Glutamatergic neuron (in vitro differentiated cells): Measurements from ENCODE around the gene TMEM11. TPM values are rescaled to one million over a fixed set of nuclear protein-coding genes. Genes with fewer than 3 reads are reported as not detected.
A peak's percentile ranks its signal among the peaks of the same experiment; 100 is the strongest.

Source experiments
- DNase-seq: peaks from one replicate; pipeline ENCODE4 v3.0.0; 2022
- H3K27ac Mint-ChIP-seq: one replicate; pipeline ENCODE4 v1.8.0; 2020; ENCODE audit warnings: mild to moderate bottlenecking, mixed read lengths, inconsistent platforms; ENCODE audit not compliant: unreplicated experiment
- H3K27me3 Mint-ChIP-seq: one replicate; pipeline ENCODE4 v1.8.0; 2020; ENCODE audit warnings: mild to moderate bottlenecking, moderate library complexity, mixed read lengths, inconsistent platforms; ENCODE audit not compliant: unreplicated experiment
- H3K36me3 Mint-ChIP-seq: one replicate; pipeline ENCODE4 v1.8.0; 2020; ENCODE audit warnings: mild to moderate bottlenecking, mixed read lengths, inconsistent platforms; ENCODE audit not compliant: unreplicated experiment
- H3K4me1 Mint-ChIP-seq: one replicate; pipeline ENCODE4 v1.8.0; 2020; ENCODE audit warnings: mild to moderate bottlenecking, low read depth, mixed read lengths, inconsistent platforms; ENCODE audit not compliant: unreplicated experiment
- H3K4me3 Mint-ChIP-seq: one replicate; pipeline ENCODE4 v1.8.0; 2020; ENCODE audit warnings: mild to moderate bottlenecking, mixed read lengths, inconsistent platforms; ENCODE audit not compliant: unreplicated experiment
- H3K9me3 Mint-ChIP-seq: one replicate; pipeline ENCODE4 v1.8.0; 2020; ENCODE audit warnings: mild to moderate bottlenecking, moderate library complexity, mixed read lengths, inconsistent platforms; ENCODE audit not compliant: unreplicated experiment
- total RNA-seq: library from RNA; stranded (reverse); fragmentation: NEBNext Ultra II Directional; extraction: Animal tissue kit (Norgen Biotek cat#: 25700); gene quantifications from one replicate; pipeline ENCODE4 v1.2.1, GENCODE V29; 2021; ENCODE audit not compliant: unreplicated experiment
- TF ChIP-seq, protein P1 (sequence below): fragments of 200-600 bp; sonication (generic); IDR thresholded peaks from one replicate; pipeline ENCODE4 v1.5.0; 2021; ENCODE audit not compliant: partially characterized antibody, unreplicated experiment

The TMEM11 gene
- total RNA-seq, 1 donor from 2014 or later: 26.0 TPM

DNA sequence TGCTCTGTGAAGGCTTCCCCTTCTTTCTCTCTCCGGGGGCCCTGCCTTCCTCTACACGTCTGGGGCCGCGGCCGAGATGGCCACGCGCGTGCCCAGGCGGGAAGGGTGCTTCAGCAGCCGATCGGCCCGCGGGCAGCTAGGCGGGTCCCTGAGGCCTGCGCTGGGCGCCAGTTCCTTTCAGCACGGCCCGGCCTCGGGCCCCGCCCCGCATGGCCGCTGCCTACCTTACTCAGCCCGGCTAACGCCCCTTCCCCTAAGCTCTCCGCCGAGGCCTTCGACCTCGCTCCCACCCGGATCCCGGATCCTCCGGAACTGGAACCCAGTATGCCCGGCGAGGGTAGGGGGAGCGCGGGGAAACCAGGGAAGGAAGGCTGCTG, 335 bp downstream of the TMEM11 start:
- peaks cover 5% of the 10 kb centered on the region for H3K9me3 Mint-ChIP-seq
- peak; percentile 61 for DNase-seq
- no peak overlapping the region for H3K27ac Mint-ChIP-seq
- H3K4me1 Mint-ChIP-seq: peaks cover 39% of the 10 kb centered on the region
- no peaks in the 10 kb centered on the region for H3K36me3 Mint-ChIP-seq
- TF ChIP-seq, protein P1, sequence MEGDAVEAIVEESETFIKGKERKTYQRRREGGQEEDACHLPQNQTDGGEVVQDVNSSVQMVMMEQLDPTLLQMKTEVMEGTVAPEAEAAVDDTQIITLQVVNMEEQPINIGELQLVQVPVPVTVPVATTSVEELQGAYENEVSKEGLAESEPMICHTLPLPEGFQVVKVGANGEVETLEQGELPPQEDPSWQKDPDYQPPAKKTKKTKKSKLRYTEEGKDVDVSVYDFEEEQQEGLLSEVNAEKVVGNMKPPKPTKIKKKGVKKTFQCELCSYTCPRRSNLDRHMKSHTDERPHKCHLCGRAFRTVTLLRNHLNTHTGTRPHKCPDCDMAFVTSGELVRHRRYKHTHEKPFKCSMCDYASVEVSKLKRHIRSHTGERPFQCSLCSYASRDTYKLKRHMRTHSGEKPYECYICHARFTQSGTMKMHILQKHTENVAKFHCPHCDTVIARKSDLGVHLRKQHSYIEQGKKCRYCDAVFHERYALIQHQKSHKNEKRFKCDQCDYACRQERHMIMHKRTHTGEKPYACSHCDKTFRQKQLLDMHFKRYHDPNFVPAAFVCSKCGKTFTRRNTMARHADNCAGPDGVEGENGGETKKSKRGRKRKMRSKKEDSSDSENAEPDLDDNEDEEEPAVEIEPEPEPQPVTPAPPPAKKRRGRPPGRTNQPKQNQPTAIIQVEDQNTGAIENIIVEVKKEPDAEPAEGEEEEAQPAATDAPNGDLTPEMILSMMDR: peak; percentile 1
- H3K27me3 Mint-ChIP-seq: no peaks in the 10 kb centered on the region
- H3K4me3 Mint-ChIP-seq: peak overlapping the region; percentile 88

GRCh38 chr17:21212826-21213637, 929 bp downstream of the TMEM11 start:
- Mint-ChIP-seq H3K36me3 (no peaks in the 10 kb centered on the region), H3K9me3 (peaks cover 5% of the 10 kb centered on the region), H3K4me1 (peaks cover 41% of the 10 kb centered on the region), H3K27ac (peak overlapping the region; percentile 76), H3K27me3 (no peaks in the 10 kb centered on the region), H3K4me3 (peak overlapping the region; percentile 88)
- TF ChIP-seq, protein P1: no peak
- DNase-seq: no peak

DNA sequence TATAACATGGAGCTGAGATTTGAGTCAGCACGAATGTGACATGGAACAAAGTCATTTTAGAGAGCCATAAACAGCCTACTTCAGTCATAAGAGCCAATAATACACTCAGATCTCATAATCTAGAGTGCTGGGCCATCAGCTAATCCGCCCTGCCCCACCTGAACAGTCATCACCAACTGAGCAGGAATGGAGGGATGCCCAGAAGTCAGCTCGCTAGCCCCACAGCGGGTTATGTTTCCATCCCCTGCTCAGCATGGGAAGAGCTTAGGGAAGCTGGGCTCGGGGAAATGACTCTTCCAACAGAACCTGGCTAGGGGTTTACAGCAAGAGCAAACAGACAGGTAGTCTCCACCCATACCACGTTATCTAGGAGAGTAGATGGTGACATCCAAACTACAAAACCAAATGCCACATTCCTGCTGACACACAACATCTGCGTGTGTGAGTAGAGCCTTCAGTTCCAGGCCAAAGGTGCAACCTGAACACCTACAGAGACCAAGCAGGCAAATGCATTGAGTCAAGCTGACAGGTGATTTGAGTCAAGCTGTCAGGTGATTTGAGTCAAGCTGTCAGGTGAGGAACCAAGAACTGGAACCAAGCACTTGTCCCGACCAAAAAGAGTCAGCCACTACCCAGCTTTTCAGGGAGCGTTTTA, 2.0 kb downstream of the TMEM11 start:
- Mint-ChIP-seq H3K9me3 (peaks cover 7% of the 10 kb centered on the region), H3K27ac (peak overlapping the region; percentile 22), H3K4me1 (peaks cover 41% of the 10 kb centered on the region), H3K4me3 (peak overlapping the region; percentile 88), H3K36me3 (no peaks in the 10 kb centered on the region), H3K27me3 (no peaks in the 10 kb centered on the region)
- no peak for DNase-seq
- TF ChIP-seq, protein P1: no peak

DNA sequence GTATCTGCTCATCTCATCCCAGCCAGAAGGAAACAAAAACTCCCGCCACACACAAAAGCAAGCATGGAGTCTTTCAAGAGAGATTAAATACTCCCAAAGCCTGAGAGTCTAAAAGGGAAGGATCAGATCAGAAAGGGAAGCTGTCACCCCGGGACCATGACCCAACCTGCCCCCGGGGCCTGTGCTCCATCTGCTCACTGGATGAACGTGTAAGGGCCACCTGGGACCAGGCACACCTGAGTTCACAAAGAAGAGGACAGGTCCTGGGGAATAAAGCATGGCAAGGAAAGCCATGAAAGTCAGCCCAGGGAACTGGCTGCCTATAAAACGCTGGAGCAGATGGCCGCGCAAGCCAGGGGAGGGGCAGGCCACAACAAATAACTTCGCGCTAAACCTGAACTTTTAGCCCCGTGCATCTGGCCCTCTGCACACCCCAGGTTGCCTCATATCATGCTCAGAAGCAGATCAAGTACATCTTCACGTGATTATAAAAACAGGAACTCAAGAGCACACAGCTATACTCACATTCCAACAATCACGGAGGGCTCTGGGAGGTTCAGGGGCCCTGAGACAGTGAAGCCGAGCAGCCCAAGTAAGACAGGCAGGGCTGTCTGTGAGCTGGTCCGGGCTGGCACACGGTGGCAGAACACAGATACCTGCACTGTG, 3.4 kb downstream of the TMEM11 start:
- Mint-ChIP-seq H3K4me1 (peaks cover 43% of the 10 kb centered on the region), H3K9me3 (peaks cover 7% of the 10 kb centered on the region), H3K27ac (peak overlapping the region; percentile 57), H3K36me3 (no peaks in the 10 kb centered on the region), H3K27me3 (no peaks in the 10 kb centered on the region), H3K4me3 (peak overlapping the region; percentile 28)
- no peak for DNase-seq
- TF ChIP-seq, protein P1: no peak
